Sigmoid colon (tissue), 4 donors: Measurements from ENCODE around the gene LRRC8A.

ENCODE experiments used
- CTCF ChIP-seq, 4 experiments: fragments of 450-650 bp in 3 of 4; fragments of 200-600 bp in 1 of 4; IDR thresholded peaks; one replicate each; pipeline ENCODE4 v1.5.1; 2016 to 2019; ENCODE audit warnings: antibody characterized with exemption in 4 of 4, mild to moderate bottlenecking in 3 of 4, moderate library complexity in 2 of 4
- EP300 ChIP-seq, 4 donors: sonication (generic); formaldehyde crosslinking; IDR thresholded peaks; one replicate each; pipeline ENCODE4 v1.6.1; 2017; ENCODE audit warnings: antibody characterized with exemption in 4 of 4
- POLR2A ChIP-seq, 2 donors: fragments of 450-650 bp; IDR thresholded peaks; one replicate each; pipeline ENCODE4 v1.6.1; 2016; ENCODE audit warnings: antibody characterized with exemption in 2 of 2, mild to moderate bottlenecking in 2 of 2, moderate library complexity in 2 of 2
- POLR2AphosphoS5 ChIP-seq, 4 donors: sonication (generic); formaldehyde crosslinking; IDR thresholded peaks; one replicate each; pipeline ENCODE4 v1.6.1; 2017; ENCODE audit warnings: antibody characterized with exemption in 4 of 4

- no peak for TF ChIP-seq POLR2A (IDR thresholded peaks at IDR 0.05)
- no peak for TF ChIP-seq CTCF (IDR thresholded peaks at IDR 0.05)
- no peak for TF ChIP-seq POLR2AphosphoS5 (IDR thresholded peaks at IDR 0.05)
- TF ChIP-seq EP300 (IDR thresholded peaks at IDR 0.05), result no peak
These were observed 41.6 kb downstream of the LRRC8A start for GRCh38 chr9:128923493-128923883.
